ENCODE results near the gene PPM1J.
"Not testable (repeated sequence)": the region's sequence is repeated elsewhere in the genome, so short reads cannot be mapped to it uniquely, and the experiment has no call there.

PPM1J gene

DNA sequence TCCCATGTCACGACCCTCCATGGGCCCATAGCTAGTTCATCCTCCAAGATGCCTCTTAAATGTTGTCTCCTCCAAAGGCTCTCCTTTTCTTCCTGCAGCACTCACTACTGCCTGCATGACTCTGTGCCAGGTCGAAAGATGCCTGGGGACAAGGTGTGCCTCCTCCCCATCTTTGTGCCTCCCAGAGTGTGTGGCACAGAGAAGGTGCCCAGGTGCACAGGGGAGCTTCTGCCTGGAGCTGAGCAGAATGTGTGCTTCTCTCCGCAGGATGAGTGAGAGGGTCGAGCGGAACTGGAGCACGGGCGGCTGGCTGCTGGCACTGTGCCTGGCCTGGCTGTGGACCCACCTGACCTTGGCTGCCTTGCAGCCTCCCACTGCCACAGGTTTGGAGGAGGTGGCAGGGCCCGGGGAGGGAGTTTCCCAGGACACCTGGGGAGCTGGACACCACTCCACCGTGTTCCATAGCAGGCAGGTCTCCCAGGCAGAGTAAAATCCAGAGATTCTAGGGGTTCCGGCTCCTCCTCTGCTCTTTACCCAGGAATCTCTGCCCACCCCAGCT lies 6.9 kb upstream of the PPM1J start:
- no peak for DNase-seq (ENCODE audit: low spot score)

DNA sequence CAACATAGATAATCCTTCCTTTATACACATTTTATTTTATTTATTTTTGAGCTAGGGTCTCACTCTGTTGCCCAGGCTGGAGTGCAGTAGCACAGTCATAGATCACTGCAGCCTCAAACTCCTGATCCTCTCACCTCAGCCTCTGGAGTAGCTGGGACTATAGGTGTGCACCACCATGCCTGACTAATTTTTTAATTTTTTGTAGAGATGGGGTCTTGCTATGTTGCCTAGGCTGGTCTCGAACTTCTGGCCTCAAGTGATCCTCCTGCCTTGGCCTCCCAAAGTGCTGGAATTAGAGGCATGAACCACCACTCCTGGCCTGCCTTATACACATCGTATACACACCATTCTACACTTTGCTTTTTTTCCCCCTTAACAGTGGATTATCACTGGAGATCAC lies 6.2 kb upstream of the PPM1J start:
- DNase-seq (ENCODE audit: low spot score): not testable (repeated sequence)

DNA sequence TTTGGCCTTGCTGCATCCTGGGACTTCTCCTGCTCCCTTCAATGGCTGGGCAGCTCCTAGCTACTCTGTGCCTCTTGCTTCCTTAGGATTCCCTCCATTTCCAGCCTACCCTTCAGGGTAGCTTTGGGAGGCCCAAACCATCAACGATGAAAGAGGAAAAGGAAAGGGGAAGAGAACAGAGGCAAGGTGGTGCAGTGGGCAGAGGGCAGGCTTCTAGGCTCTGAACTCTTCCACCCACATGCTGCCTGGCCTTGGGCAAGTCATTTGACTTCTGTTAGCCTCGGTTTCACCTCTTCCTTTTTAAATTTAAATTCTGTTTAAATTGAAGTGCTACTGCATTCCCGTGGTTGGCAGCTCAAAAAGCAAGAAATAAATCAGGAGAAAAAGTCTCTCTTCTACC lies 5.7 kb upstream of the PPM1J start:
- DNase-seq (ENCODE audit: low spot score): no peak

DNA sequence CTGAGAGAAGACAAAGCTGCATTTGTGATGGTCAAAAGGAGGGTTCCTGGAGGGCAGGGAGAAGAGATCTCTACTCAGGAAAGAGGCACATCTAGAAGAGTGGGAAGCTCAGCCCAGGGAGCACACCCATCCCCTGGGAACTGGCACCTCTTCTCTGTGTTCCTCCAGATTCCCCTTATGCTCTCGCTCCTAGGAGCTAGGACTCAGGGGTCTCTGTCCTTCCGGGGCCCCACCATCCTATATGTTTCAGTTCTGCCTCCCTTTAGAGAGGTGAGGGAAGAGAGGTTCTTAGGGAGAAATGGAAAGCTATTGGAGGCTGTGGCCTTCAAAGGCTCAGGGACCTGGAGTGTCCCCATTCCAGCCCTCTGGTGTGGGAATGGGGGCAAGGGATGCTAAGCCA lies 4.6 kb upstream of the PPM1J start:
- no peak for DNase-seq (ENCODE audit: low spot score)

DNA sequence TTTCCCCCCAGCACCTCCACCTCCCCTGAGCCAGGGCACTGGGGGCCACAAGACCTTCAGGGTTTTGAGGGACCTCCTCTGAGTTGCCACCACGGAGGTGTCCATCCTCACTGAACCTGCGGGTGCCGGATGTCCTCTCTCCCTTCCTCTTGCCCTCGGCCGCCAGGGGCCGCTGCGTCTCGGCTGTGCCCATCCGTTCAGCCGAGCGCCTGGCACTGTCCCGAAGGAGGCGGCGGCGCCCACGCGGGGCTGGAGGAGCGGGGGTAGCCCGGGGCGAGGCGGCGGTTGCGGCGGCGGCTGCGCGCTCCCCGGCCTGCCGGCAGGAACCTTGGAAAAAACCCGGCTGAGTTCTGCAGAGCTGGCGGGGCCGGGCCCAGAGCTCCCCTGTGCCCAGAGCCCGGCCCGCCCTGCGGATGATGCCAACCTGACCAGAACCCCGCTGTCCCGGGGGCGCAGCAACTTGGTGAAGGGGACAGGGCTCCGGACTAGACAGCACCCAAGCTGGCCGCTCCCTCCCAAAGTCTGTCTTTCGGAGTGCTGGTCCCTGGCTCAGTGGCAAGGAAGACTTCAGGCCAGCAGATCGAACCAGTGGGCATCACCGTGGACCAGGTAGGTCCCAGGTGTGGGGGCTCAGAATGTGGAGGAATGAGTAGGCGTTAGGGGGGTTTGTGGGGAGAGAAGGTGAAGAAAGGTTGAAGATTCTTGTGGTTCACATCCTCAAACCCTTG lies 3.7 kb upstream of the PPM1J start:
- peak; percentile 70 for DNase-seq (ENCODE audit: low spot score)

DNA sequence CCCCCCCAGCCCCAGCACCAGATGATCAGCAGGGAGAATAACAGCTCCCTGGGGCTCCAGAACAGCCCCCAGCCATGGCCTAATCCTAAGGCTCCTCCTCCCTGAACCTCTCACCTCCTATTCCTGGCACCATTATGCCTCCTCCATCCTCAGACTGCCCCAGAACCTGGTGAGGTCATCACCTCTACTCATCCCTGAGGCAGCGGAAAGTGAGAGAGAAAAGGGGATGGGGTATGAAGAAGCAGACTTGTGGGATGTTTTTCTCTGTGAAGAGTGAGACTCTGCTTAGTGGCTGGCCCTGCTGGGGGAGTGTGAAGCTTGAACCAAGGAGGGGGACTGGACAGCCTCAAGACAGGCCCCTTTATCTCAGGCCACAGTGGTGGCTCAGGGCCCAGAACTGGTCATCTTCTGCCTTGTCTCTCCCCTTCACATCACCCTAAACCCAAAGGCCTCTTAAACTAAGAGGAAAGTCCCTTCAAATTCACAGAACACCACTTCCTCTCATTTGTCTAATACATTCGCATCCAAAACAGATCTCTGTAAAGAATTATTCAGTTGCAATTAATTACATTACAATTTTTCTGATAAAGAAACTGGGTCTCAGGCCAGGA lies 2.2 kb upstream of the PPM1J start:
- DNase-seq (ENCODE audit: low spot score): no peak

DNA sequence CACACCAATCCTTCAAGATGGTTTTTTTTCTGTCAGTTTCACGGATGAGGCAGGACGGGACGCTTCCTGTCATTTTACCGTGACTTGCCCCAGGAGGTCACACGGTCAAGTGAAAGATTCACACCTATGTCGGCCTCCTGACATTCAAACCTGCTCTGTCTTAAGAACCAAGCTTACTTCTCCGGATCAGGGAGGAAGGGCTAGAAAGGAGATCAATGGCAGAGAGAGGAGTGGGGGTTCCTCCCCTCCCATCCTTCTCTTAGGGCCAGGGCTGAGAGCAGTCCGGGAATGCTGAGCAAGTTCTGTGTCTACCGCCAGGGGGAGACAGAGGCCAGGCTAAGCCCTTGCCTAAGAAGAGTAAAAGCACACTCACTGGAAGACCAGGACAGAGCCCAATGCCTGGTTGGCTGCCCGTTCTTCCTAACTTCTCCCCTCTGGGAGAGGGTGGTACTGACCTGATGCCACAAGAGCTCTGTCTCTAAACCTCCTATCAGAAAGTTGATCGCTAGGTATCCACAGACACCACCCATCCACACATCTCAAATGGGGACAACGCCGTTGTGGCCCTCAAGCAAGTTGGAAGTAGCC lies 1.1 kb upstream of the PPM1J start:
- peak; percentile 77 for DNase-seq (ENCODE audit: low spot score)

DNA sequence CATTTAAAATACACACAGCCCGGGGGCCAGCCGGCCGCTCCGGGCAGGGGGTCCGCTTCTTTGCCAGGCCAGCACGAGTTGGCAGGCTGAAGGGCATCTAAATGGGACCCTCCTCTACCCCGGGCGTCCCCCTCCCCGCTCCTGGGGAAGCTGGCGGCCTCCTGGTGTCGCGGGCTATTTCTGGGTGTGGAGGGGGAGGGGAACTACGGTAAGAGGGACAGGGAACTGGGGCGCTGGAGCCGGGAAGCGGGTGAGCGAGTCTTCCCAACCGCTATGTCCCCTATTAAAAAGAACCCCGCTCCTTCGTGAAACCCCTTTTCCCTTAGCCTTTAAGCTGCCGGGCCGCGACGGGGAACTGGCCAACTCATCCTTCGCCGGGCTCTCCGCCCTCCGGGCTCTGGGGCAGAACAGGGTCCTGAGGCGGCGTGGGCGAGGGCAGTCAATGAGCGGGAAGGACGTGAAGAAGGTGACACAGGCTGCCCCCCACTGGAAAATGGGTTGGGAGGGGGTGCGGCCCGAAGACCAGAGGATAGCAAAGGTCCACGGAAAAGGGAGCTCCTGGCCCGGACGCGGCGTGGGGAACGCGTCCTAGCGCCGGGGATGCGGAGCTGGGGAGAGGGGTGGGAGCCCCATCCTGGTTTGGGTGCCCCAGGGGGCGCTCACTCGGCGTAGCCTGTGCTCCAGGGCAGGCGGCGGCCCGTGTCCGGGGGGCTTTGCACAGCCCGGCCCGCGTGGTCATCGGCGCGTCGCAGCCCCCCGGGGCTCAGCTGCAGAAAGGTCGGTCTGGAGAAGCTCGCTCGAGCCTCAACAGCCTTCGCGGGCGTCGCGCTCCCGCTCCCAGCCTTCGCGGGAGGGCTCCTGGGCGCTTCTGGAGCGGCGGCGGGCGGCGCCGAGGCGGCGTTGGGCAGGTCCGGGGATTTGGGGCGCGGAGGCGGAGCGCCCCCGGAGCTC lies 544 bp downstream of the PPM1J start:
- DNase-seq (ENCODE audit: low spot score): no peak

DNA sequence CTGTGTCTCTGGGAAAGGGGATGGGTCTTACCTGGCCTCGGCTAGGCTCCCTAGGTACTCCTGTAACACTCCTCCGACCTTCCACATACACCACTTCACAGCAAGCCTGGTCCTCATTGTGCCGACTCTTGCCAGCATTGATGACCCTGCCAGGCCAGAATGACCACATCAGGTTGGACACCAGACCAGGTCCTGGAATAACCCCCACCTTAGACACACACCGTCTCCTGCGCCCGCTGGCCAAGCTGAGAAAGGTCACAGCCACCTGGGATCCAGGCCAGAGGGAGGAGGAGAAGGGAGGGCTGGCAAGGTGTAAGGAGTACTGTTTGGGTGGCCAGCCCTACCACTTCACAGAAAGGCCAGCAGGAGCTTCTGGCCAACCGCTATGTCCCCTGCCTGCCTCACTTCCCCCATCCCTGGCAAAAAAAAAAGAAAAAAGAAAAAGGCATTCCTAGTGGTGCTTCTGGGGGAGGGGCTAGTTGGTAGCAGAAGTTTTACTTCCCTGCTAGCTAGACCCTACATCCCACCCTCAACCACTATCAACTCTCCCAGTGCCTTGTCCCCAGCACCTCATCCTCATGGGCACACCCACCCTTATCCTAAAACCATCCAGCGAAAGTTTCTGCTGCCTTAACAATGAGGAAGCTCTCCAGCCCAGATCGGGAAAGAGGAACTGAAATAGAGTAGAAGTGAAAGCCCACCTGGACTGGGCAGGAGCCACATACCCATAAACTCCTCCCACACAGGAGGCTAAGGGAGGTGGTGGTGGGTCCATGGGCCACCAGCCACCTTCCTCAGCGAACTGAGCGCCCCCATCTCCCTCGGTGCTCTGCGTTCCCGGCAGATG lies 1.4 kb downstream of the PPM1J start:
- DNase-seq (ENCODE audit: low spot score): no peak

DNA sequence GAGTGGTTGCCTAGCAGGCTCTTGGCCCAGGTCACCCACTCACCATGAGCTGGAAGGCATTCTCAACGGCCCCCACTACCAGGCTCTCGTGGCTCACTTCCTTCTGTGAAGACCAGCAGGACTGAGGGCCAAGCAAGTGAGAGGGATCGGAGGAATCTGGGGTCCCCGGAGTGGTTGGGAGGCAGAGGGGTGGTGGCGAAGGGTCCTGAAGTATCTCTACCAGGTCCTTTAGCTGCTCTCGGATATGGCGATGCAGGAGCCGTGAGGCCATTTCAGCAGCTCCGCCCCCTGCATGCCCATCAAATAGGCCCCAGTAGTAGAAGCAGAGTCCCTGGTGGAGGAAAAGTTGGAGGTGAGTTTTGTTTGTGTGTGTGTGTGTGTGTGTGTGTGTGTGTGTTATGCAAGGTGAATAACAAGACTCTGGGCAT lies 2.4 kb downstream of the PPM1J start:
- no peak for DNase-seq (ENCODE audit: low spot score)

DNA sequence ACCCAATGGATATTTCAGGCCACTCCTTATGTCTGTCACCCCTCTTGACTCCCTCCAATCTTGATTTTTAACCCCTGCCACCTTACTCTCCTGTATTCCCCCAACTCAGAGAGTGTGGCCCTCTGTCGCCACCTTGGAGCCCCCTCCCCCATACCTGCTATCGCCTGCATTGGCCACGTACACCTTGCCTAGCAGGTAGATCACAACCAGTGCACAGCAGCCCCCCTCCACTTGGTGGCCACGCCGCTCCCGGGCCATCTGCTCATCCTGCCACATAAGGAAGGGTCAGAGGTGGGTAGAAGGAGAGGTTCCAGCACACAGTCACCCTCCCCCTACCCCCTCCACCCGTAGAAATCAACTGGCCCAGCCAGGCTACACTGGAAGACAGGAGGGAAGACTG lies 2.9 kb downstream of the PPM1J start:
- no peak for DNase-seq (ENCODE audit: low spot score)

DNA sequence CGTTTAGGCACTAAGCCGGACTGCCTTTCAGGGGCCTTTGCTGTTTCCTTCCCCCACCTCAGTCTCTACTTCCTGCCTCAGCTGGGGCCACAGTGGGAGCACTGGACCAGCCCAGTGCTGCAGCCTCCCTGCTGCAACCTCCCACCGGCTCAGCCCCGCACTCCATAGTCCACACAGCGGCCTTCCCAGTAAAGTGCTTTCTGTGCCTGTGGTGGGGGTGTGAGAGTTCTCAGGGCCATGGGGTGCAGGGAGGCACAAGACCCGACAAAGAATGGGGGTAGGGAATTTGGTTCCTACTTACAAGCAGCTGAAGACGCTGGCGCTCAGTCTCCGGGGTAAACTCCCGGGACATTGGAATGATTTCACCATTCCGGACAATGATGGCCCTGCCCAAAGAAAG lies 3.5 kb downstream of the PPM1J start:
- DNase-seq (ENCODE audit: low spot score): no peak

DNA sequence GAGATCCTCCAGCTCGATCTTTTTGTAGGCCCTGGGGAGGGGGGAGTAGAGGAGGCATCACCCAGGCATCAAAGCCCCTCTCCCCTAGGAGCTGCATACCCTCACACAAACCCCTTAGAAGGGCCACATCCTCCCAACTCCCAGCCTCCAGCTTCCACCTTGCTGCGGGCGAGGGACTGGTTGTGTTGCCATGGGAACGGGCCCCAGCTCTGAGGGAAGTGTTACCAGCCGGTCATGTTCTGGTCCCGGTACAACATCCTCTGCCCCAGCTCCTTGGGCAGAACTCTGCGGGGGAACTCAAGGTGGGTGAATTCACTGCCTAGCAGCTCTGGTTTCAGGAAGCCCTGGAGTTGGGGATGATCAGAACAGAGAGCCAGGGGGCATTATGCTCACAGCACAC lies 4.1 kb downstream of the PPM1J start:
- DNase-seq (ENCODE audit: low spot score): no peak

DNA sequence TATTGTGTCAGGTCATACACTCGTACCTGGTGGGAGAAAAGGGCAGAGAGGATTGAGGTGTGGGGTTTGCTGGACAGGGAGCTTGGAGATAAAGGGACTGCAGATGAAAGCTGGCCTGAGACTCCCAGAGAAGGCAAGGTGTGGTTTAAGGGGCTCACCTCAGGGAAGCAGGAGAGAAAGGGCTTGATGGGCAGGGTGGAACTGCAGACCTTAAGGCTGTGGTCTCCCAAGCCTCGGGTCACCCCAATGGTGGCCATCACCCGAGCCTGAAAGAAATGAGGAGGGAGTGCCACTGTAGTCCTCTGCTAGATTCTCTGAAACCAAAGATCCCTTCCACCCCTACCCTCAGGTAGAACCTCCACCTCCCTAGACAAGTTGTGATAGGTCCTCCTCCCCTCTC lies 4.5 kb downstream of the PPM1J start:
- DNase-seq (ENCODE audit: low spot score): no peak

DNA sequence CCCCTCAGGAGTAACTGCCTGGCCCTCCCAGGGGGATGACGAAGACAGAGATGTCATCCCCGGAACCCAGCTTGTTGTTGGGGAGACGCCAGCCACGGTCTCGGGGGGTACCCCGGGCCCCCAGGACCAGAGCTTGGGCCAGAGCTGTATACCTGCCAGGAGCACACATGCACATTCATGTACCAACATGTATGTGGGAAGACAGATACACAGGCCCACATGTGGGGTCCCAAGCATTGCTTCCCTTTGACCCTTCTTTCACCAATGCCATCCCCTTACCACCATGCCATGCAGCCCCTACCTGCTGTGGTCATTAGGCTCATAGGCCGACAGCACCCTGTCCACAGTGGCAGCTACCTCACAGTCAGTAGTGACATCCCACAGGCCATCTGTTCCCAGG lies 5.0 kb downstream of the PPM1J start:
- DNase-seq (ENCODE audit: low spot score): no peak

DNA sequence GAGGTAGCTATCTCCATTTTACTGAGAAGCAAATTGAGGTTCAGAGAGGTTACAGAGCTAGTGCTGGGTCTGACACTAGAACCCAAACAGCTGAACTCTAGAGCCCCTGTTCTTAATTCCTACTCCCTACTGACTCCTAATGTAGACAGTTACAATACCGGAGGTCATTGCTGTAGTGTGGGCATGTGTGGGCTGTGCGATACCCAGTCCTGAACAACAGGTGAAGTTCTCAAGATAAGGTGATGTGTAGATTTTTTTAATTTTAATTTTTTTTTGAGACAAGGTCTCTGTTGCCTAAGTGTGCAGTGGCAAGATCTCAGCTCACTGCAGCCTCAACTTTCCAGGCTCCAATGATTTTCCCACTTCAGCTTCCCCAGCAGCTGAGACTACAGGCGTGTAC lies 6.6 kb downstream of the PPM1J start:
- no peak for DNase-seq (ENCODE audit: low spot score)

DNA sequence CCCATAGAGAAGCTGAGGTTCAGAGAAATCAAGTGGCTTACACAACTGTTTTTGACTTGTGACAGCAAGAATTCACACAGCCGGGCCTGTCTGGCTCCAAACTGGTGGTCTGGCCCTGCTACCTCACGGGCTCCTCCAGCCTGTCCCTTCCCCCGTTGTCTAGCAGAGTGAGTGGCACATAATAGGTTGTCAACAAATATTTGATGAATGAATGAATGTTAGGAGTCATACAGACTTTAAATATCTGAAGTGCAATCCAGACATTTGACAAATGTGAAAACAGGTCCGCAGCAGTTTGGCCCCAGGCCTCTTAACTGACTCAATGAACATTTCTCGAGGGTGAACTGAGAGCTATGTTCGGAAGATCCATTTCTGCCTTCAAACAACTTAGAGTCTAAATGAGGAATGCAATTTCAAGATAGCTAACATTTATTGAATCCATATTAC lies 7.1 kb downstream of the PPM1J start:
- no peak for DNase-seq (ENCODE audit: low spot score)

DNA sequence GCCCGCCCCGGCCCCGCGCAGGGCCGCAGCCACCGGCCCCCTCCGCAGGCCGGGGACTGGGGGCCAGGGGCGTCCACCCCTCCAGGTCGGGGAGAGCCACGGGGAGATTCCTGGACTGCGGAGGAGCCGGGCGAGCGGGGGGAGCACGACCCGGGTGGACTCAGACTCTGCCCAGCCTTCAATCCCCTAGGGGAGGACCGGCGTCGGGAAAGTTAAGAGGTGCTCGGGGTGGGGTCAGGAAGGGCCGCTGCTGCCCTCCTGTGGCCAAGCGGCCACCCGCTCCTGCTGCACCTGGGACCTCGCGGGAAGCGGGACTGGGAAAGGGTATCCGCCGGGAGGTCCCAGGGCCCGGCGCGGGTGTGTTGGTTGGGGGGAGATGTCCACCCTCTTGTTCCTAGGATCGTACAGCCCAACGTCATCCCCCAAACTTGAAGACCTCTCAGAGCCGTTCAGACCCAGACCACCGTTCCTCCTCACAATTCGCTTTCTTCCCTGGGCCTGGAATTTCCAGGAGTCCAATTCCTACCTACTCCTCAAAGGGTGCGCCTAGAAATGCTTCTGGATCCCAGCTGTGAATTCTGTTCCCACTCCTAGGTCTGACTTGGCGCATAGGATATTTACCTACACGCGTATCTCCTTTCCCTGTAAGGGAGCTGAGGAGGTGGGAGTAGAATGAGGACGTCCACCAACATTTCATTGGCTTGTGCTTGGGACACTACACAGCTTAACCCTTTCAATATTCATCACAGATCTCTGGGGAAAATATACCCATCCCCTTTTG lies 7.7 kb downstream of the PPM1J start:
- peak; percentile 62 for DNase-seq (ENCODE audit: low spot score)

DNA sequence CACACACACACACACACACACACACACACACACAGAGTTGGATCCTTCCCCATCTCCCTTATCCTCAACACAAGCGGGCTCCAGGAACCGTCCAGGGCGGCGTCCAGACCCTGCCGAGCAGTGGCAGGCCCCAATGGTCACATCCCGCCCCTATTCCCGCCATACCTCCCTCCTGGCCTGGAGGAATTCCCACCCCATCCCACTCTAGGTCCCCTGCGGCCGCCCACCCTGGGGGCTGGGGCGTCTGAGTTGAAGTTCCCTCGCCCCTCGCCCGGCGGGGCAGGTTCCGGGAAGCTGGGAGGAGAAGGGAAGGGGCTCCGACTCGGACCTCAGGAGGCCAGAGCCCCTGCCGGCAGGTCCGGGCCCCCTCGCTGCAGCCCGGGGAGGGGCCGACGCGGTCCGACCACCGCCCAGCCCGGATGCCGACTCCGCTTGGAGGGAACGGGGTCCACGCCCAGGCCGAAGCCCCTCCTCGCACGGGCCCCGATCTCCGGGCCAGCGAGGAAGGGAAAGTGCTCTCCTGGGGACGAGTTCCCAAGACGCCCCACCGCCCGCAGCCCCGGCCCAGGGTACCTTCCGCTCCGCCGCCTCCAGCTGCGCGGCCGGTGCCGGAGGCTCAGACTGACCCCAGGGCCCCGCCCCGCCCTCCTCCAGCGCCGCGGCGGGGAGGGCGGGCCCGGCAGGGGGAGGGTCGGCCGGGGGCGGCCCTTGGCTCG lies 8.5 kb downstream of the PPM1J start, which contains the start of gene RHOC:
RHOC (minus strand) TSS at position 623 of the 716 bp plus-strand sequence. CDS start 3,328 bp downstream, outside the sequence.
- DNase-seq (ENCODE audit: low spot score): no peak
